NCI-H446 (cell line): Measurements from ENCODE around the gene STK17B.

Experiments
- DNase-seq, 2 experiments: peaks; one replicate each; lab custom pipeline; 2025; lab: John Stamatoyannopoulos, UW

STK17B gene

DNA sequence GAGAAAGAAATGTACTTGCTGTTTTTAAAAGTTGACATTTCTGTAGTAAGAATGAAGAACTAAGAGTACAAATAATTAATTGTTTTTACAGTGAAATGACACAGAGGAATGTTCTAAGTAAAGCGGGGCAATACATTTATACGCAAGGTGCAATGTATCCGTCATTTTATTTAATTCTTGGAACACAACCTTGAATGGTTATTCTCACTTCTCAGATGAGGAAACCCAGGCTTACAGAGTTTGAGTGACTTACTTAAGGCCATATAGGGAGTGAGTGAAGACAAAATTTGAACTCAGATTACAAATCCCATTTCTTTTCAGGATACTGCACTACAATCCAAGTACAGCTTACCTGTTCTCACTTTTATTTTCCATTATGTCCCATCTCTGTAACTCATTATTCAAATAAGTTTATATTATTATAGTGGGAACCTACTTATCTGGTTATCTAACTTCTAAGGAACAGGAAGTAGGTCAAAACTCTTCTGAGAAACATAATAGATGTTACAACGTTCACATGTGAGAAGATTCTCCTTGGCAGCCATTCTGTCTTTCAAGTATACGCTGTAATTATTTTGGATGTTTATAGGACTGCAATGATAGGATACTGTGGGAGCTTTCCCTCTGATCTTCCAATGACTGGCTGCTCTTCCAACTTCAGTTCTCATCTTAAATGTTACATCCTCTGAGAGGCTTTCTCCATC, 12.3 kb upstream of the STK17B start:
- DNase-seq: no peak

DNA sequence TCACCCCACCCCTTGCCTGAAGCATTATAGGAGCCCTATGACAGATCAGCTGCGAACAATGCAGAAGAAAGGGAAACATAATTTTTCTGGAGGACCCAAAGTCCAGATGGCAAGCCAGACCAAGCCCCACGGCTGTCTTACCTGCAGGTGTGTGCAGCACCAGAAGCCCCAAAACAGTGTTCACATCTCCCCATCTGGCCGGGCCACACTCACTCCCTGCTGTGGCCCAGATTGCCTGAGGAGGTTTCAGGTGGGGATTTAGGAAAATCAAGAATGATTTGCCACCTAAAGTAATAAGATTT, 11.7 kb upstream of the STK17B start:
- no peak for DNase-seq

DNA sequence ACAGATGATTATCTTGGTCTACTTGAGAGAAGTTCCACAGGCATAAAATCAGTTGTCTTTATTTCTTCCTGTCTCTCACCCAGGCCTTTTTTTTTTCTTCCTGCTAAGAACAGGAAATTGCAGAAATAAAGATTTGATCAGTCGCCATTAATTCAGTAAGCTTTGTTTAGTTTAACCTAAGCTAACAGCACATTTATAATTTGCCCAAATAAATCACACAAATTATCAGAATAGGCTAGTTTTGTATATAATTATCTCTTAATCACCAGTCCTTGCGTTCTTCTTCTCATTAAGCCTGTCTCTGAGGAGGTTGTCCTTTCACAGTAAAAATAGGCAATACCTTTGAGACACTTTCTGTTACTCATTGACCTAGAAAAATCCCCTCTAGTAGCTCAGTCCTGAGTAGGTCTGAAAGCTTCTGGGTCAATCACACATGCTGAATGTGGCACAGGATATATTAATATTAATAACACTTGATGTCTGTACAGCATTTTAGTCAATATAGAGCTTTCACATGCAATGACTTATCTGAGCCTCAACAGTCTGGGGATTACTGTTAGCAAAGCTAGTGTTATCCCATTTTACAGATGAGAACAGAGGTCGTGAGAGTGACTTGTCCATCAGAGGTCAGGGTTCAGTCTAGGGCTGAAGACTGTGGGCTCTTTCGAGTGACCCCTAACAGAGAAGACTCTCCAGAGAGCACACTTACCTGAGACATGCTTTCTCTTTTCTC, 11.2 kb upstream of the STK17B start:
- no peak for DNase-seq

DNA sequence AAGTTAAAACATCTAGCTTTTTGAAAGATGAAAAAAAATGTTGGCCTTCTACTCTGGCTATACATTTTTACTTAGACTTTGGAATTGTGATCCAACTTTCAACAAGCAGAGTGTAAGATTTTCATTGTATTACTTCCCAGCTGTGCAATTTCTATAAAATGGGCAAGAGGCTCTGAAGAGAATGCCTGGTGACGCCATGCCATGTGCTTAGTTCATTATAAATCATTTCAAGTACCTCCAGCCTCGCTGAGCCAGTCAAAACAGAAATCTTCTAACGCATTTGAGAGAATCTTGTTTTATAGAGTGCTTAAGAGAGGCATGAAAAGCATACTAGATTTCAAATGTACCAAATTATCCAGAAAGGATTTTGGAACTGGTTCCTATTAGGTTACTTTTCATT, 10.1 kb upstream of the STK17B start:
- peak in 1 of 2 experiments; percentile 9 for DNase-seq

DNA sequence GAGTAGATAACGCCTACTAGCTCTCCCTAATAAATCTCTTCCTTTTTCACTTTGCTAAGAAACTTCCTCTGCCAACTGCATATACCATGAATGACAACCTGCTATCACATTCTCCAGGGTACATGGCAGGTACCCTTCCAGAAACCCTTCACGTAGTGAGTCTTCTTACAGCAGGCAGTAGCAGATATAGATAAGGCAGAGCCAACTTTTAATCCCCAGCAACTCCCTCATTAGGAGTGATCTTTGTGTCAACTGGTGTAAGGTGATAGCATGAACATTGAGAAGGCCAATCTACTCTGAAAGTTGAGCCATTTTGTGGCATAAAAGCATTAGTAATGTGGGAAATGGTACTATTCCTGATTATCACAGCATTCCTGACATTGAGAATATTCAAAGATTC, 5.7 kb upstream of the STK17B start:
- no peak for DNase-seq

DNA sequence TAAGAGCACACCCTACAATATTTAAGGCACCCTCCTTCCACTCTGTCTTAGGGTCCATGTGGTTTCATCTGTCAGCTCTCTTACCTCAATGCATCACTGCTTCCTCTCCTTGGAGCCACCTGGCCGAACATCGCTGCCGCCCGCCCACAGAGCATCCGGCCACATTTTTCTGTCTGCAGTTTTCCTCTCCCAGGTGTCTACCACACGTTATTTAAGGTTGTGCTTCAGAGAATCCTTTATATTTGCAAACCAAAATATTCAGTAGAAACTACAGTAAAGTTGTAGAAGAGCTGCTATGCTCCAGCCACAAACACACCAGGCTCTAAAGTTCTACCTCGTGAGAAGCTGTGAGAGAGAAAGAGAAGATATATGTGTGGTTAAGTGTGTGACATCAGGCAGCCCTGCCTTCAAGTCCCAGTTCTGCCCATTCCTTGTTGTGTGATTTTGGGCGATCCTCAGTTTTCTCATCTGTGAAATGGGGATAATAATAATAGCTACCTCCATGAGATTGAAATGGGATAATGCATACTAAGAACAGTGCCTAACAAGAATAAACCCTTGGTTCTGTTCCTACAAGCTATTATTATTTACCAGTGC, 4.9 kb upstream of the STK17B start:
- no peak for DNase-seq

DNA sequence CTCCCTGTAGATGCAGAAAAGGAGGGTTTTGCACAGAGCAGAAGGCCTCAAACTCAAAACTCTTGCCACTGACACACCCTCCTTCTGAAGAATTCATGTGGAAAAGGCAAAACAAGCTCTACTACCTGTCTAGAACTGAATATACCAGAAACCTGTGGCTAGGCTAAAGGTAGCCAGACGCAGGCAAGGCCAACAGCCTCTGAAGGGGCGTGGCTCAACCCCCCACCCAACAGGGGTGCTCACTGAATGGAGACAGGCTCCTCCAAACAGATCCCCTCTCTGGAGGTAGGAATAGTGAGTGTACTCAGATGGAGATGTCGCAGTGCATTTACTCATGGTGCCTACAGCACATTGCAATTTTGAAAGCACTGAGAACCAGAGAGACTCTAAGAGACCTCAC, 3.0 kb upstream of the STK17B start:
- DNase-seq: no peak

DNA sequence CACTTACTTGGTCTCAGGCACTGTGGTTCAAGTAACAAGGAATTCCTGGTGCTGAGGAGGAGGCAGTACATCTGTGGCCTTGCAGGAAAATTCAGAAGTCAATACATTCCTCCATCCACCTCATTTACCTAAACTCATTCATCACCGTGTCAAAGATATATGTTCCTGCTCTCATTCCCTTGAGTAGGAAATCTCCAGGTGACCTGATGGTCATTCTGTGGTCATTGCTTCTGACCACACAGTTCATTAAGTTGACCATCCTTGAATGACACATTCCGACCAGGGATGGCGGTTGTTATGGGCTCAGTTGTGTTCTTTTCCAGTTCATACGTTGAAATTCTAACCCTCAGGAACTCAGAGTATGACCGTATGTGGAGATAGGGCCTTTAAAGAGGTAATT, 2.1 kb upstream of the STK17B start:
- DNase-seq: no peak

DNA sequence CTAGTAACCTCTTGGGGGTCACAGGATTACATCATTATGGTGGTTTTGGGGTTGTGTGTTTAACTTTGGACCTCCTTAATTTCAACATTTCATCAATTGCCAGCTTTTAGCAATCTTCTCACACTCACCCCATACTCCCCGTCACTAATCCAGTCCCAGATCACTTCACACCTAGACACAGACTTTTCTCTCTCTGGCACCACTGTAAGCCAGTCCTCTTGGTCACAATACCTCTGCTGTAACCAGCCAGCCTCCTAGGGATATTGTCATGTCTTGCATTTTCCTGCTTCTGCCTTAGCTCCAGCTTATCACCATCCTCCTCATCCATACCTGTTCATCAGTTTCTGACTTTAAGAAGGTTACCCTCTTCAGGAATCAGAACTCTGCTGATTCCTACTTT, 1.6 kb upstream of the STK17B start:
- DNase-seq: no peak

DNA sequence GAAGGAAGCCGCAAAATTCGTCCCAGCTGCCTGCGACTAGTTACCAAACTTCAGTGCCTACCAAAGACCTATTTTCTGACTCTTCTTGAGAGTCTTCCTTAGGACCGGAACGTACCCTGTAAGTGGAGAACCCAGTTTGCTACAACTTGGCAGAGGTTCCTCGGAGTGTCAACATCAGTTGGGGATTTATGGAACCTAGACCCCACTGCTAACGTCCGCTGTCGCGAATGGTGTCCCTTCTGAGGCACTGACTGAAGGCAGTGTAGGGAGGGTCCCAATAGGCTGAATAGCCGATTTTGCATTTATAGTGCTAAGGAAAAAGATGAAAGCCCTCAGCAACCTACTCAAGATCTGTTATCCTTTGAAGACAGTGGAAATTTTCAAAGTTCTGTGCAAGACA, 568 bp upstream of the STK17B start:
- DNase-seq: no peak

DNA sequence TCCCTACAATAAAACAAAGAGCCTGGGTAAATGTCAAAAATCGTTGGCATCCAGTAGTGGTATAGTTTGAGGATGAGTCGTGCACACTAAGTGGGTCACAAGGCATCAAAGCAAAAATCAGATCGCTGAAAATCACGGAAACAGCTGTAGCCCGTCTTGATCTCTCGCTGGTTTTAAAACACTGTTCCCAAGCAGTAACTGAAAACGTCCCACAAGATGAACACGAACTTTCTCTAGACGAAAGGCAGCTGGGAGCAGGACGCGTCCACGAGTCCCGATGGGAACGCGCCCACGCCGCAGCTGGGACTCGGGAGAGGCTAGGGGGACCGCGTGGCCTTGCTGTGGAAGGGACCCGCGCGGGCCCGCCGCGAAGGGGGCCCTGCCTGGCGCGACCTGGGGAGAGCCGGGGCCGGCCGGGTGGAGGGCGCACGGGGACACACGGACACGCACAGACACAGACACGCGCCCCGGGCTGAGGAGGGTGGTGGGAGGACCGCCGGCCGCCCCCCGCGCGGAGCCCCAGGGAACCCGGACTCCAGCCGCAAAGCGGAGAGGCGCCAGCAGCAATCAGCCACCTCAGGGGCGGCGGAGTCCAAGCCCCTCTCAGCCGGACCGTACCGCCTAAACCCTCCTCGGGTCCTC, 651 bp downstream of the STK17B start:
- DNase-seq: peak in 1 of 2 experiments; percentile 21

DNA sequence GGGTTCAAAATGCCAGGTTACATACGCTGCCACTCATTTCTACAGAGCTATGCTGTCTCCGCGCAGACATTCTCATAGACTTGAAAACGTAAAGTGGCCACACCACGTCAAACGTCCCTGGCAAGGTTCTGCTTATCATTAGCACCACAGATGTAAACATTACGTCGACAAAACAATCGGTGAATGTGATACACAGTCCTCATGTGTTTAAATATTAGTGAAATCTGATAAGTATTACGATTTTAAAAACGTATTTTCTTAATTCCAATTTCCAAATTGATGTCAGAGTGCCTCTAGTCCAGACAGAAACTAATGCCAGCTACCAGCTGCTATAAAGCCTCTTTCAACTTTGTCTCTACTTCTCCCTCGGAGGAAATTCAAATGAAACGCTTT, 1.2 kb downstream of the STK17B start:
- peak in 1 of 2 experiments; percentile 11 for DNase-seq

DNA sequence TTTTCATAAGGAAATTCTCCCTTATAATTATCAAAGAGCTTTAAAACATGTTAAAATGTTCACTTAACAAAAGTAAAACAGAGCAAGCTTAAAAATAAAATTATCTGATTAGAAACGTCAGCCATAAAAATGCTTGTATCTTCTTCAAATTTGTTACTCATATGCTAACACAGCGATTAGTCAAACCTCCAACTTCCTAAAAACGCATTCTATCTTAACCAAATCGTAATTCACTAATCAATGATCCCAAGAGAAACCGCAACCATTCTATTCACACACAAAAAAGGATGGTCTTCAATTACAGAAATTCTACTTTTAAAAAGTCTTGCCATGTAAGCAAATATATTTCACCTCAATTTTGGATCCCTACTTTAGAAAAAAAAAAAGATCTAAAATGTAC, 1.9 kb downstream of the STK17B start:
- DNase-seq: no peak

DNA sequence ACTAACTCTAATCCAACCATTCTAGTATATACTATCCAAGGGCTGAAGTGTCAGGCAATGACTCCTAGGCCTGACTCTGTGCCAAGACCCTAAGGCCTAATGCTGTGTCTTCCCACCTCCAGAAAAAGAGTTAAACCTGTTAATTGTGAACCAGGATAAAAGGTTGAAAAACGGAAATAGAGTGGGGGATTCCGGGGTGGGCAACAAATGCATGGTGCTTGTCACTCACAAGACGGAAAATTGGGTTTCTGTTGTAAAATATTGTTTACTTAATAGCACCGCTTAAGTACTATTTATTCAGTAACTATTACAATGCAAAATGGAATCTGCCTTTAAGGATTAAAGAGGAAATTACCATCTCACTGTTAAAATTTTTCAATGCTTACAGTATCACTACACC, 3.2 kb downstream of the STK17B start:
- DNase-seq: peak in 1 of 2 experiments; percentile 17

DNA sequence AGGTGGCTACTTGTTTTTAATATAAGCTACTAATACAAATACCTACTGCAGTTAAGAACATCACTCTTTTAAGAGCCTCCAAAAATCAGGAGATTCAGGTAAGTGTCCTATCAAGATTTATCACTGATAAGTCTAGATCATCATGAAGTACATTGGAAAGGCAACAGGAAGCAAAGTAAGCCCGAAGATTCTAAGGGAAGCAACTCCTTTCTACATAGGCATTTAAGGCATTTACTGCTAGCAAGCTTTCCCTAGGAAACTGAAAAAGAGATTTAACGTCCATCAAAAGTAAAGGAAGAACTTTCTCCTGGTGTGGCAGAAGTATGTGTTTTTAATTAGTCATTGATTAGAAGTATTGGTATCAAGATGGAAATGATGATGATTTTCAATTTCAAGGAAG, 3.7 kb downstream of the STK17B start:
- no peak for DNase-seq

DNA sequence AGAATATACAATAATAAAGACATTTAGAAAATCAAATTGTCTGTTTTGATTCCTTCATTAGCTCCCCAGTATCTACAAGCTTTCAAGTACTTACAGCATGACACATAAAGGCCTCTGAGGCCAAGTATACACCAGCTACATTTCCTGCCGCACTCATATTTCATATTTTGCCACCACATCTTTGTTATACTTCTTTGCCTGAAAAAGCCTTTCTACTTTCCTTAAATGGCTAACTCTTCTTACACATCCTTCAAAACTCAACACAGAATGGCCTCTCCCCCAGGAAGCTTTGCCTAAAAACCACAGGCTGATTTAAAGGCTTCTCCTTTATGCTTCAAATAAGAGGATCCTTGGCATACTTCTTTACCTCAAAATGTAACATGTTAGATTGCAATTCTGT, 4.5 kb downstream of the STK17B start:
- DNase-seq: no peak

DNA sequence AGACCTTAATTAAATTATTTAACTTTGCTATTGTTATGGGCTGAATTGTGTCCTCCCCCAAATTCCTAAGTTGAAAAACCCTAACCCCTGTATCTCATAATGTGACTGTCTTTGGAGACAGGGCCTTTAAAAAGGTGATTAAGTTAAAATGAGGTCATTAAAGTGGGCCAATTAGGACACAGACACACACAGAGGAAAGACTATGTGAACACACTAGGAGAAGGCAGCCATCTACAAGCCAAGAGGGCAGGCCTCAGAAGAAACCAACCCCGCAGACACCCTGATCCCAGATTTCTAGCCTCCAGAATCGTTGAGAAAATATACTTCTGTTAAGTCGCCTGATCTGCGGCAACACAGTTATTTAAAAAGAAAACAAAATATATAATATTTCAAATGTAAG, 6.4 kb downstream of the STK17B start:
- DNase-seq: no peak

DNA sequence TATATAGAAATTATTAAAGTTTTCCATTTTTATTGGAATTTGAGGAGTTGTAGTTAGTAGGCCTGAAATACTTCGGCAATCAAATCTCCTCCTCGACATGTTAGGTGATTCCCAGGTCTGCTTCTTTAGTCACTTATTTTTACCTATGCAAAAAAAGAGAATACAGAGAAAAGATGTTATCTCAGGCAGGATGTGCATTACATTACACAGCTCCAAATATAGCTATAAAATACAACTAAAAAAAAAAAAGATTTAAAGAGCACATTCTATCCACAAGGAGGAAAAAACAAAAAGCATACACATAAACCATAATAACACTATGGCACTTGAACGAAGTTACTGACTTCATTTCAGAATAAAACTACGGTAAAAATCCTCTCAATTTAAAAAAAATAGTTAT, 8.1 kb downstream of the STK17B start:
- no peak for DNase-seq

DNA sequence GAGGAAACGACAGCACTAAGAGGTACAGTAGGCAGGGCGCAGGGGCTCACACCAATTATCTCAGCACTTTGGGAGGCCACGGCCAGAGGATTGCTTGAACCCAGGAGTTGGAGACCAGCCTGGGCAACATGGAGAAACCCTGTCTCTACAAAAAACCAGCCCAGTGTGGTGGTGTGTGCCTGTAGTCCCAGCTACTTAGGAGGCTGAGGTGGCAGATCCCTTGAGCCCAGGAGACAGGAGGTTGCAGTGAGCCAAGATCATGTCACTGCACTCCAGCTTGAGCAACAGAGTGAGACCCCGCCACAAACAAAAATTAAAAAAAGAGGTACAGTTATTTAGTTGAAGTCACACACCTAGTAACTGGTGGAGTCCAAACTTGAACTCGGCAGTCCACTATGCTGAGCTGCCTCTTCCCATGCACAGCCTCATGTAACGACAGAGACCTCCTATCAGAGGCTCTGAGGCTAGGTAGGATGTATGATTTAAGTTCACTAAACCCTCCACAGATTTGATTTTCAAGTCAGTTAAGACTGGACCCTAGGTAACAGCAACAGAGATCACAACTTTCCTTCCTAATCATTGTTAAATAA, 8.7 kb downstream of the STK17B start:
- DNase-seq: no peak

DNA sequence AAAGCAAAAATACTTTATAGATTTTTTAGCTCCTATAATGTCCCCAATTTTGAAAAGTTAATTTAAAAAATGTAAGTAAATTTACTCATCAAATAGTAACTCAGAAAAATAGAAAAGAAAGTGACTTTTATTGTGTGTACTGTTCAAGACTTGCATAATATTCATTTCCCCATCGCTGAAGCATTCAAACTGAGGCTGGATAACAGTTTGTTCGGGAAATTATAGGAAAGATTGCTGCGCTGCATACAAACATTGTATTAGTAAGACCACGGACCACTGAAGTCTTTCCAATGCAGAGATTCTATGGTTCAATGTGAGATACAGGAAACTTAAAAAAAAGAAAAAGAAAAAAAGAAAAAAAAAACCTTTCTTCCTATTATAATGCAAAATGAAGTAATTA, 10.4 kb downstream of the STK17B start:
- DNase-seq: no peak

DNA sequence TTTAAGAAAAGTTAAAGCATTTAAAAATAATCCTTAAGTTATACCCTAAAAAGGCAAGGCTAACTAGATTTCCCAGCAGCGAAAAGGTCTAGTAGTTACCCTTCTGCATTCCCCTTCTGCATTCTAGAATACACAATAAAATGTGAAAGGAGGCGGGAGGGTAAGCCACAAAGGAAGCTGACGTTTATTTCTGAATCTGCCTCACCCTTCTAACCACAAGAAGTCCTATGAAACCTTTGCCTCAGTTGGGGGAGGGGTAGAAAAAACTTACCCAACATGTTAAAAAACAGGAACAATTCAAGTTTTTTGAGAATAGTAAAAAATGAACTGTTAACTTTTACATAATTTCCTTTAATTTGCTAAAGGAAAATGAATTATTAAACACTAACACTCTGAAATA, 11.3 kb downstream of the STK17B start:
- no peak for DNase-seq

DNA sequence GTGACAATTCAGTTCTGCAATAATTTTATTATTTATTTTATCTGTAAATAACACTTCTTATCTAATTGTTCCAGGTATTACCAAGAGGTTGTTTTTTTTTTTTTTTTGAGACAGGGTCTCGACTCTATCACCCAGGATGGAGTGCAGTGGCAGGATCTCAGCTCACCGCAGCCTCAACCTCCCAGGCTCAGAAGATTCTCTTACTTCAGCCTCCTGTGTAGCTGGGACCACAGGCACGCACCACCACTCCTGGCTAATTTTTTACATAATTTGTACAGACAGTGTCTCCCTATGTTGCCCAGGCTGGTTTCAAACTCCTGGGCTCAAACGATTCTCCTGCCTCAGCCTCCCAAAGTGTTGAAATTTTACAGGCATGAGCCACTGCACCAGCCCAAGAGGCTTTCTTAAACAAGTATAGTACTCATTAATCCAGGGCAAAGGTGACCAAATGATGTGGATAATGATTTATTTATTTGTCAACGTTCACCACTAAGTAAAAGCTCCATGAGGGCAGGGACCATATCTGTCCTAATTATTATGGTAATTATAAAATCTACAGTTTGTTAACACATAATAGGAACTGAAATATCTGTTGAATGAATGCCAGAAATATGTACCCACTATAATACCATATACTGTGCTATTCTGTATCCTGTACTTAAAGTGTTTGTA, 12.0 kb downstream of the STK17B start:
- DNase-seq: no peak
